ENCODE data around the gene DLX3. TPM values are rescaled to one million over a fixed set of nuclear protein-coding genes. Genes with fewer than 3 reads are reported as not detected.

The DLX3 gene
- total and polyA plus RNA-seq, 2 of the 8 experiments (the other 6 are each of a cell fraction or from before 2014, with no cell fraction given): 0.15 to 0.20 TPM

DNA sequence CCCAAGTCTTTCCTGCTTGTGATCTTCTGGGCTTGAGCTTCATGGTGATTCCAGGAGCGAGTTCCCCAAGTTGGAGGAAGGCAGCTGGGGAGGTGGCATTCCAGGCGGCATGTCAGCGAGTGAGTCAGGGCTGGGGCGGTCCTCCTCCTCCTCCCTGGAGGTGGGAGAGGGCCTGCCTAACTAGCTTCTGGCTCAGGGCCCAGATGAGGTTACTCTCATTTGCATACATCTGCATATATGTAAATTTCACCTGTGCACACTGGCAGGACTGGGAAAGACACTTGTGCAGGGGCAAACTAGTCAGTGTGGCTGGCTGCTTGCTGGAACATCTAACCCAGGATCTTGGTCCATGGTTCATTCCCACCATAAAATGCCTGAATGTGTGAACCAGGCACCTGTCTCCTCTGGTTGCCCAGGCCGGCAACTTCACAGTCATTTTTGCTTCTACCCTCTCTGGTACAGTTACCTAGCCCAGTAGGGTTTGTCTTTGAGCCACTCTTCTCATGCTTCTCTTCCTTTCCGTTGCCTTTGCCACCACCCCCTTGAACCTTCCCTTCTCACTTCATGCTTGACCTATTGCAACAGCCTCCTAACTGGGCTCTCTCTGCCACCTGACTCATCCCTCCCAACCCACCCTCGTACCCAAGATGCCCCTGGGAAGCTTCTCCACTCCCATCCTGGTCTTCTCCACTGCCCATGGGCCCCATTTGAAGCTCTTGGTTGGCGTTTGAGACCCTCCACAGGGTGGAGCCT, 35.7 kb downstream of the DLX3 start (continued):
- TF ChIP-seq PHF8 (conservative IDR thresholded peaks at IDR 0.05; ENCODE audit: low read depth, low read length) (no peak), SP1 (IDR thresholded peaks at IDR 0.05; ENCODE audit: low read depth, low read length) (no peak), RXRA (IDR thresholded peaks at IDR 0.05; ENCODE audit: insufficient read depth, low read depth, low read length) (no peak), BCL11A (IDR thresholded peaks at IDR 0.05; ENCODE audit: low read depth in 2 of 2, low read length in 2 of 2) (no peak), KDM4A (IDR thresholded peaks at IDR 0.05; ENCODE audit: low read depth, low read length, severe bottlenecking) (no peak), BRCA1 (IDR thresholded peaks at IDR 0.05; ENCODE audit: low read depth, low read length) (no peak), ZNF274 (IDR thresholded peaks at IDR 0.05; ENCODE audit: borderline replicate concordance, extremely low read depth, low read length) (no peak)
- TF ChIP-seq, protein P1, sequence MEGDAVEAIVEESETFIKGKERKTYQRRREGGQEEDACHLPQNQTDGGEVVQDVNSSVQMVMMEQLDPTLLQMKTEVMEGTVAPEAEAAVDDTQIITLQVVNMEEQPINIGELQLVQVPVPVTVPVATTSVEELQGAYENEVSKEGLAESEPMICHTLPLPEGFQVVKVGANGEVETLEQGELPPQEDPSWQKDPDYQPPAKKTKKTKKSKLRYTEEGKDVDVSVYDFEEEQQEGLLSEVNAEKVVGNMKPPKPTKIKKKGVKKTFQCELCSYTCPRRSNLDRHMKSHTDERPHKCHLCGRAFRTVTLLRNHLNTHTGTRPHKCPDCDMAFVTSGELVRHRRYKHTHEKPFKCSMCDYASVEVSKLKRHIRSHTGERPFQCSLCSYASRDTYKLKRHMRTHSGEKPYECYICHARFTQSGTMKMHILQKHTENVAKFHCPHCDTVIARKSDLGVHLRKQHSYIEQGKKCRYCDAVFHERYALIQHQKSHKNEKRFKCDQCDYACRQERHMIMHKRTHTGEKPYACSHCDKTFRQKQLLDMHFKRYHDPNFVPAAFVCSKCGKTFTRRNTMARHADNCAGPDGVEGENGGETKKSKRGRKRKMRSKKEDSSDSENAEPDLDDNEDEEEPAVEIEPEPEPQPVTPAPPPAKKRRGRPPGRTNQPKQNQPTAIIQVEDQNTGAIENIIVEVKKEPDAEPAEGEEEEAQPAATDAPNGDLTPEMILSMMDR (IDR thresholded peaks at IDR 0.05; ENCODE audit: control extremely low read depth in 1 of 3, insufficient read depth in 1 of 3, low read depth in 1 of 3, low read length in 3 of 3): no peak
